Lower leg skin (tissue), 4 donors: ENCODE data around the gene RHBDD2. TPM values are rescaled to one million over a fixed set of nuclear protein-coding genes. Genes with fewer than 3 reads are reported as not detected.

ENCODE experiments used
- DNase-seq, 2 donors: peaks; one replicate each; pipeline ENCODE4 v3.0.0-alpha.2; 2019; ENCODE audit warnings: low spot score in 2 of 2
- H3K4me3 ChIP-seq: fragments of 200-600 bp; sonication (generic); 2 replicates; pipeline ENCODE4 v1.5.1; 2017; ENCODE audit warnings: mild to moderate bottlenecking, low read depth; ENCODE audit not compliant: poor library complexity, severe bottlenecking
- POLR2A ChIP-seq, 2 donors: fragments of 450-650 bp; IDR thresholded peaks; one replicate each; pipeline ENCODE4 v1.6.1; 2016 to 2017; ENCODE audit warnings: antibody characterized with exemption in 2 of 2, mild to moderate bottlenecking in 1 of 2, moderate library complexity in 1 of 2
- WGBS, 2 donors: methylation state at CpG; one replicate each; pipeline ENCODE4 v1.1.5; 2018; 5-methylcytosine and 5-hydroxymethylcytosine counted together
- intact Hi-C: fragments of 100-400 bp; cut with DNase I; formaldehyde crosslinking; loops from one replicate; pipeline ENCODE4 v1.15.0; 2023; ENCODE audit warnings: low total_unique reads
- total RNA-seq, 4 donors: library from RNA; depleted of rRNA; stranded (reverse); fragments of >200 nt; gene quantifications; one replicate each; pipeline ENCODE4 v1.1.0, GENCODE V29; 2016
- TF ChIP-seq, protein P1 (sequence below), 3 donors: fragments of 450-650 bp; IDR thresholded peaks; one replicate each; pipeline ENCODE4 v1.5.1; 2016; ENCODE audit warnings: antibody characterized with exemption in 3 of 3, mild to moderate bottlenecking in 3 of 3, moderate library complexity in 2 of 3

Gene RHBDD2
- total RNA-seq, 4 donors from 2014 or later, result 34.7 to 50.0 (median 41.4) TPM

DNA sequence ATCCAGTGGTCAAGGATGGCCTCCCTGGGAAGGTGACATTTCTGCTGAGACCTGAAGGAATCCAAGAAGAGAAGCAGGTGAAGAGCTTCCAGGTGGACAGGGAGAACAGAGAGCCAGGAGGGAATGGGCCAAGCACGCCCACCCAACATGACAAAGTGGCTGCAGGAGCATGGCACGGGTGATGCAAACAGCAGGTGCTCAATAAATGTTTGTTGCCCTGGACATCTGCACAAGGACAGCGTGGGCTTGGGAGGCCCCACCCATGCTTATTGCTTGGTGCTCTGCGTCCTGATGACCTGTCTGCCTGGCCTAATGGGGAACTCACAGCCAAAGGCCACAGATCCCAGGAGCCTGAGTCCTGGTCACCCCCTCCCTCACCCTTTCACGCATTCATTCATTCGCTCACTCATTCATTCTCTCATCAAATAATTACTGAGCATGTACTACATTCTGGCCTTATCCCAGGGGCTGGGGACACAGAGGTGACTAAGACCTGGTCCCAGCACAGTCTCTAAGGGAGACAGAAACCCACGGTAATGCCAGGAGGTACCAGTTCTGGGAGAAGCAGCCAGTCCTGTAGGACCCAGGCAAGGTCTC lies 13.1 kb downstream of the RHBDD2 start:
- TF ChIP-seq, protein P1, sequence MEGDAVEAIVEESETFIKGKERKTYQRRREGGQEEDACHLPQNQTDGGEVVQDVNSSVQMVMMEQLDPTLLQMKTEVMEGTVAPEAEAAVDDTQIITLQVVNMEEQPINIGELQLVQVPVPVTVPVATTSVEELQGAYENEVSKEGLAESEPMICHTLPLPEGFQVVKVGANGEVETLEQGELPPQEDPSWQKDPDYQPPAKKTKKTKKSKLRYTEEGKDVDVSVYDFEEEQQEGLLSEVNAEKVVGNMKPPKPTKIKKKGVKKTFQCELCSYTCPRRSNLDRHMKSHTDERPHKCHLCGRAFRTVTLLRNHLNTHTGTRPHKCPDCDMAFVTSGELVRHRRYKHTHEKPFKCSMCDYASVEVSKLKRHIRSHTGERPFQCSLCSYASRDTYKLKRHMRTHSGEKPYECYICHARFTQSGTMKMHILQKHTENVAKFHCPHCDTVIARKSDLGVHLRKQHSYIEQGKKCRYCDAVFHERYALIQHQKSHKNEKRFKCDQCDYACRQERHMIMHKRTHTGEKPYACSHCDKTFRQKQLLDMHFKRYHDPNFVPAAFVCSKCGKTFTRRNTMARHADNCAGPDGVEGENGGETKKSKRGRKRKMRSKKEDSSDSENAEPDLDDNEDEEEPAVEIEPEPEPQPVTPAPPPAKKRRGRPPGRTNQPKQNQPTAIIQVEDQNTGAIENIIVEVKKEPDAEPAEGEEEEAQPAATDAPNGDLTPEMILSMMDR (IDR thresholded peaks at IDR 0.05), result no peak
- no peak overlapping the region for H3K4me3 ChIP-seq
- DNase-seq, result no peak
- WGBS, 2 donors, result 88 to 93% methylated on average over 7 of the region's 7 CpGs
- intact Hi-C loops, result no loop called here

DNA sequence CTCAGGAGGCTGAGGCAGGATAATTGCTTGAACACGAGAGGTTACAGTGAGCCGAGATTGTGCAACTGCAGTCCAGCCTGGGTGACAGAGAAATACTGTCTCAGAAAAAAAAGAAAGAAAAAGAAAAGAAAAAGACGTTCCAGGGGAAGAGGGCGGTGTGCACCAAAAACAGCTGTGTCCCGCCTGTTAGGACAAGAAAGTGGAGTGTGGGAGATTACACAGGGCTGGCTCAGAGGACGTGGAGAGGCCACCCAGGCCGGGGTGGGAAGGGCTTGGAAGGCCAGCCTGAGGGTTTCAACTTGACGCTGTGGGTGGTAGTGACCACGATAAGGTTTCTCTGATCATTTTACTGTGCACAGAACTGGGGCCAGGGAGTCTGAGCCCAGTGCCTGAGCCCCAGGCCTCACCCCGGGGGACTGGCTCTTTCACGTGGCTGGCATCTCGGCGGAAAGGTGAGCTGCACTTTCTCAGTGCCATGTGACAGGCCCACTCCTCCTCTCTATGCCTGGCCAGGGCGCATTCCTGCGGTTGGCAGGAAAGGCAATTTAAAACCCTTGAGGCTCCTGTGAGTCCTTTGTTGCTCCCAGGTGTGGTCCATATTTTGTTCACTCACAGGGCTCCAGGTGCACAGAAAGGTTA lies 13.9 kb downstream of the RHBDD2 start:
- TF ChIP-seq, protein P1 (IDR thresholded peaks at IDR 0.05), result no peak
- TF ChIP-seq POLR2A (IDR thresholded peaks at IDR 0.05), result no peak
- WGBS, 2 donors, result 26 to 29% methylated on average over 15 of the region's 15 CpGs
- intact Hi-C loops, result no loop called here
- DNase-seq, result peak in 1 of 2 donors; percentile 57
- H3K4me3 ChIP-seq, result no peak overlapping the region

DNA sequence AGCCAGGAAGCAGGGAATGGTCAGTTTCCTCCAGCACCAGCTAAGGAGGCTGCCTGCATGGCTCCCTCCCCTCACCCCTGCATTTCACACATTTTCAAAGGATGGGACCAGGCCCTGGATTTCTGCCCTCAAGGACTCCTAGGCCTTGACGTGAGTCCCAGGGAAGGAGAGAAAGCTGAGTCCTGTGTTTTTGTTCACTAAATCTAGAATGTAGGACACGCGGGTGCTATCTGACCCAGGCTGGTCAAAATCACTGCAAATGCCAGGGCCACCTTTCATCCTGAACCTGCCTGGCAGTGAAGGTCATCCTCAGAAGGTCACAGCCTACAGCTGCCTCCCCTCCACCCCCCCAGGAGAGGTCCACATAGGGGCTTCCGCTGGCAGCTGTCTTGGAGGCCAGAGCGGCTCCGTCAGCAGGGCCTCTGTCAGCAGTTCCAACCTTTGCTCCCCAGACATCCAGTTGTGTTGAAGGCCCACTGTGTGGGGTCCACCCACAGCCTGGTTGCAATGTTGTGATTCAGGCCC lies 18.0 kb downstream of the RHBDD2 start:
- TF ChIP-seq POLR2A (IDR thresholded peaks at IDR 0.05), result no peak
- TF ChIP-seq, protein P1 (IDR thresholded peaks at IDR 0.05), result no peak
- intact Hi-C loops, result no loop called here
- WGBS, 2 donors, result 95 to 96% methylated on average over 6 of the region's 6 CpGs

DNA sequence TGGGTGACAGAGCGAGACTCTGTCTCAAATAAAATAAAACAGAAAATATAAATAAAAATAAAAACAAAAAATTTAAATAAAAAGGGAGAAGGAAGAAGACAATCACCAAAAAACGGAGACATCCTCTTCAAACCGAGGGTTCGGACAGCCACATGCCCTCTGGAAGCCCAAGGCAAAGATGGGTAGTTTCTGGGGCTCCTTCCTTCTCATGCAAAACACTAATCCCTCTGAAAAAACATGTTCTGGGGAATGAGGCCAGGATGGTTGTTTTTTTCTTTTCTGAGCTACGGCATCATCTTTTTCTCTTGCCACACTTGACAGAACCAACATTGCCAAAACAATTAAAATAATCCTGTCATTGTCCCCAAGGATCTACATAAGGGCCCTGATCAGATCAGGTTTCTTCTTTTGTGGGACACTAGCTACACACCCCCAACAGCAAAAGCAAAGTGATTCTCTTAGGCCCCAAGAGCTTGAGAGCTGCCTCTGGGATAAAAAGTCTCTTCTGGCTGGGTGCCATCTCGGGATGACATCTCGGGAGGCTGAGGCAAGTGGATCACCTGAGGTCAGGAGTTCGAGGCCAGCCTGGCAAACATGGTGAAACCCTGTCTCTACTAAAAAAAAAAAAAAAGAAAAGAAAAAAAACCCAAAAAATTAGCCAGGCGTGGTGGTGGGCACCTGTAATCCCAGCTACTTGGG lies 21.9 kb downstream of the RHBDD2 start:
- WGBS, 2 donors, result 88 to 89% methylated on average over 9 of the region's 9 CpGs
- no peak overlapping the region for H3K4me3 ChIP-seq
- TF ChIP-seq POLR2A (IDR thresholded peaks at IDR 0.05), result no peak
- TF ChIP-seq, protein P1 (IDR thresholded peaks at IDR 0.05), result no peak
- no peak for DNase-seq
- intact Hi-C loops, result no loop called here

More for the DNA sequence above, 18.0 kb downstream of the RHBDD2 start:
- no peak overlapping the region for H3K4me3 ChIP-seq
- DNase-seq, result no peak

DNA sequence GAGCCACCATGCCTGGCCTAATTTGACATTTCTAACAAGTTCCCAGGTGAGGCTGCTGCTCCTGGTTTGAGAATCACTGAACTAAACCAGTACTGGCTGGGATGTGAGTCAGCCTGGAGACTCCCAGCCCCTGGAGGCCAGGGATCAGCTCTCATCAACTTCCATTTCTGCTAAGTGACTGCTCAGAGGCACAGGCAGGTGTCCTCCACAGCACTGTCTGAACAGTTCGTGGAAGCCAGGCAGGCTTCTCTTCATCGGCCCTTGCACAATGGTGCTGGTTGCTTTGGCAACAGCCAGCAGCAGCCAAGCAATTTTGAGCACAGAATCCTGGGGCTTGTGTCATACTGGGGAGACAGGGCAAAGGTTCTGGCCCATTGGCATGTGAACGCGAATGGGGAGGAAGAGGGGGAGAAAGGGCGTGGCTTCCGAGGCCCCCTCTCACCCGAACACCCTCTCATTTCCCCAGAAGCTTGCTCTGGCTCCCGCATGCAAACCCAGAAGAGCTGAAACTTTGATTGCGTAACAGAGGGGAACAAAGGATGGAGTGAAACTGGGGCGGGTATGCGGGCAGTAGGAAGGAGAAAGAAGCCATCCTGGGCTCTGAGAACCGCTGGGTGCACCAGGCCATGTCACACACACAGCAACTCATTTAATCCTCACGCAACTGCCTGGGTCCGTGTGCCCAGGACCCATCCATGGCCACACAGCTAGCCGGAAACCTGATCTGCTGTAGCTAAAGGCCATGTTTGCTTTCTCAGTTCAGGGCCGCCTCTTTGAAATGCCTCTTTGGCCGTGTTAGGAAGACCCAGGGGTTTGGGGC lies 27.2 kb downstream of the RHBDD2 start:
- TF ChIP-seq, protein P1 (IDR thresholded peaks at IDR 0.05), result no peak
- TF ChIP-seq POLR2A (IDR thresholded peaks at IDR 0.05), result no peak
- intact Hi-C loops, result no loop called here
- peak; percentile 61 to 93 for DNase-seq
- H3K4me3 ChIP-seq, result no peak overlapping the region
- WGBS, 2 donors, result 31 to 41% methylated on average over 15 to 17 of the region's 17 CpGs
